A673 (cell line): ENCODE results near the gene TMEM44.

Experiments used
- CTCF ChIP-seq: fragments of 300-800, 200-600 bp; sonication (generic); conservative IDR thresholded peaks from 2 replicates; pipeline ENCODE4 v1.5.1; 2017; ENCODE audit warnings: low read depth, mild to moderate bottlenecking, antibody characterized with exemption, low read length, moderate library complexity, mixed read lengths
- EZH2 ChIP-seq: fragments of 200-600 bp; sonication (generic); IDR thresholded peaks from 2 replicates; pipeline ENCODE4 v1.6.1; 2017; ENCODE audit warnings: borderline replicate concordance, low read depth, mild to moderate bottlenecking, mixed read lengths, antibody characterized with exemption, low read length; ENCODE audit not compliant: poor library complexity, severe bottlenecking

GRCh38 chr3:194657439-194657838 is 24.2 kb upstream of the TMEM44 start:
- TF ChIP-seq CTCF (no peak), EZH2 (no peak)
